Measurements from ENCODE around the gene RFC5. TPM values are rescaled to one million over a fixed set of nuclear protein-coding genes. Genes with fewer than 3 reads are reported as not detected.

Gene RFC5
- total and polyA plus RNA-seq, 10 of the 15 experiments (the other 5 are each of a cell fraction or from before 2014, with no cell fraction given) = 30.9 to 73.3 (median 53.5) TPM

- TF ChIP-seq E4F1 (IDR thresholded peaks at IDR 0.05; ENCODE audit: borderline replicate concordance, partially characterized antibody) (no peak), MEF2B (IDR thresholded peaks at IDR 0.05; ENCODE audit: partially characterized antibody, poor library complexity, severe bottlenecking) (no peak), RCOR1 (conservative IDR thresholded peaks at IDR 0.05; ENCODE audit: low read depth, low read length) (no peak), MLLT1 (IDR thresholded peaks at IDR 0.05) (no peak), CTCF (IDR thresholded peaks at IDR 0.05 in 2 of 3, conservative IDR thresholded peaks at IDR 0.05 in 1 of 3; ENCODE audit: control insufficient read depth in 2 of 3, extremely low read depth in 1 of 3, insufficient read depth in 1 of 3, low read depth in 3 of 3, low read length in 3 of 3) (no peak), RBBP5 (conservative IDR thresholded peaks at IDR 0.05) (no peak), LARP7 (IDR thresholded peaks at IDR 0.05) (no peak), ZSCAN29 (IDR thresholded peaks at IDR 0.05) (no peak), ZNF687 (IDR thresholded peaks at IDR 0.05) (no peak), STAT1 (conservative IDR thresholded peaks at IDR 0.05) (no peak), SIN3A (IDR thresholded peaks at IDR 0.05; ENCODE audit: low read depth, low read length) (no peak), HDAC6 (IDR thresholded peaks at IDR 0.05; ENCODE audit: unreplicated experiment) (no peak), BMI1 (IDR thresholded peaks at IDR 0.05; ENCODE audit: borderline replicate concordance) (no peak), CBX5 (IDR thresholded peaks at IDR 0.05; ENCODE audit: low read depth) (no peak)
These were observed 31.3 kb upstream of the RFC5 start (continued) for GRCh38 chr12:117985182-117985581.

Measured in GM12878 (cell line).